PC-3 (cell line): ENCODE data around the gene PIK3R3. TPM values are rescaled to one million over a fixed set of nuclear protein-coding genes. Genes with fewer than 3 reads are reported as not detected.
"Not testable (repeated sequence)": the region's sequence is repeated elsewhere in the genome, so short reads cannot be mapped to it uniquely, and the experiment has no call there.

Experiments used
- ATAC-seq: fragments of 200-7000 bp; cut with Tn5 transposase; 2 replicates; pipeline ENCODE4 v1.9.1; 2020; ENCODE audit warnings: mild to moderate bottlenecking, moderate library complexity
- BruUV-seq: library from RNA; stranded (reverse); fragments of 400-500 nt; replicated peaks from 2 replicates; lab custom pipeline; 2021; lab: Mats Ljungman, UMichigan
- CTCF ChIA-PET: fragments of 300-600 bp; sonication (Branson Sonifier 250); formaldehyde crosslinking; loops from one replicate; lab custom pipeline; 2022; ENCODE audit warnings: antibody characterized with exemption; lab: Charles Lee
- POLR2A ChIA-PET: fragments of 300-600 bp; sonication (Branson Sonifier 250); formaldehyde crosslinking; loops from one replicate; lab custom pipeline; 2022; ENCODE audit warnings: antibody characterized with exemption; ENCODE audit not compliant: unreplicated experiment; lab: Charles Lee
- DNase-seq: peaks from one replicate; pipeline ENCODE4 v3.0.0-alpha.2; 2015
- H2AFZ ChIP-seq: fragments of 300-600 bp; sonication (generic); 2 replicates; pipeline ENCODE4 v1.6.0; 2016; ENCODE audit warnings: antibody characterized with exemption, low read length
- H3F3A ChIP-seq: fragments of 300-600 bp; sonication (generic); one replicate; pipeline ENCODE4 v1.6.0; 2017; ENCODE audit warnings: antibody characterized with exemption, low read length, control low read depth, mild to moderate bottlenecking; ENCODE audit not compliant: unreplicated experiment
- H3K27ac ChIP-seq: fragments of 300-600 bp; sonication (generic); 2 replicates; pipeline ENCODE4 v1.5.1; 2016; ENCODE audit warnings: mild to moderate bottlenecking, low read length
- H3K27me3 ChIP-seq: fragments of 300-600 bp; sonication (generic); 2 replicates; pipeline ENCODE4 v1.6.1; 2016; ENCODE audit warnings: low read length, mixed read lengths
- H3K36me3 ChIP-seq: fragments of 300-600 bp; sonication (generic); 2 replicates; pipeline ENCODE4 v1.6.1; 2016; ENCODE audit warnings: low read depth, mixed run types, low read length, mixed read lengths
- H3K4me1 ChIP-seq: fragments of 300-600 bp; sonication (generic); 2 replicates; pipeline ENCODE4 v1.5.1; 2016; ENCODE audit warnings: low read length; ENCODE audit not compliant: insufficient read depth
- H3K4me2 ChIP-seq: fragments of 300-600 bp; sonication (generic); 2 replicates; pipeline ENCODE4 v1.6.0; 2016; ENCODE audit warnings: low read length
- H3K4me3 ChIP-seq: fragments of 300-600 bp; sonication (generic); 2 replicates; pipeline ENCODE4 v1.5.1; 2016; ENCODE audit warnings: mild to moderate bottlenecking, low read length, mixed read lengths
- H3K79me2 ChIP-seq: fragments of 300-600 bp; sonication (generic); 2 replicates; pipeline ENCODE4 v1.6.1; 2017; ENCODE audit warnings: low read length, mixed read lengths
- H3K9ac ChIP-seq: fragments of 300-600 bp; sonication (generic); 2 replicates; pipeline ENCODE4 v1.6.0; 2016; ENCODE audit warnings: mild to moderate bottlenecking, low read length
- H3K9me2 ChIP-seq: fragments of 300-600 bp; sonication (generic); replicated peaks from 2 replicates; pipeline ENCODE4 v1.6.1; 2016; ENCODE audit warnings: mixed run types, low read length, mixed read lengths
- H3K9me3 ChIP-seq: fragments of 300-600 bp; sonication (generic); 2 replicates; pipeline ENCODE4 v1.6.1; 2016; ENCODE audit warnings: low read length, mixed read lengths
- H4K20me1 ChIP-seq: fragments of 300-600 bp; sonication (generic); 2 replicates; pipeline ENCODE4 v1.6.1; 2016; ENCODE audit warnings: low read length, mixed read lengths
- EZH2 ChIP-seq: fragments of 300-600 bp; sonication (generic); IDR thresholded peaks from one replicate; pipeline ENCODE4 v1.6.1; 2017; ENCODE audit warnings: antibody characterized with exemption, mild to moderate bottlenecking, low read length; ENCODE audit not compliant: unreplicated experiment
- EZH2phosphoT487 ChIP-seq: fragments of 300-600 bp; sonication (generic); IDR thresholded peaks from 2 replicates; pipeline ENCODE4 v1.6.1; 2018; ENCODE audit warnings: mild to moderate bottlenecking, antibody characterized with exemption, low read length, borderline replicate concordance
- intact Hi-C: fragments of 100-400 bp; cut with micrococcal nuclease; formaldehyde crosslinking; loops from 2 replicates; pipeline ENCODE4 v1.9.0; 2023
- total RNA-seq: library from RNA; depleted of rRNA; stranded (reverse); fragments of >200 nt; gene quantifications from 2 replicates; pipeline ENCODE4 v1.2.3, GENCODE V29; 2014
- TF ChIP-seq, protein P1 (sequence below): fragments of 300-600 bp; sonication (generic); conservative IDR thresholded peaks from 2 replicates; pipeline ENCODE4 v1.5.1; 2017; ENCODE audit warnings: antibody characterized with exemption, low read depth, mild to moderate bottlenecking, low read length

Gene PIK3R3
- total RNA-seq, 1 experiment from 2014 or later: 17.7 TPM

DNA sequence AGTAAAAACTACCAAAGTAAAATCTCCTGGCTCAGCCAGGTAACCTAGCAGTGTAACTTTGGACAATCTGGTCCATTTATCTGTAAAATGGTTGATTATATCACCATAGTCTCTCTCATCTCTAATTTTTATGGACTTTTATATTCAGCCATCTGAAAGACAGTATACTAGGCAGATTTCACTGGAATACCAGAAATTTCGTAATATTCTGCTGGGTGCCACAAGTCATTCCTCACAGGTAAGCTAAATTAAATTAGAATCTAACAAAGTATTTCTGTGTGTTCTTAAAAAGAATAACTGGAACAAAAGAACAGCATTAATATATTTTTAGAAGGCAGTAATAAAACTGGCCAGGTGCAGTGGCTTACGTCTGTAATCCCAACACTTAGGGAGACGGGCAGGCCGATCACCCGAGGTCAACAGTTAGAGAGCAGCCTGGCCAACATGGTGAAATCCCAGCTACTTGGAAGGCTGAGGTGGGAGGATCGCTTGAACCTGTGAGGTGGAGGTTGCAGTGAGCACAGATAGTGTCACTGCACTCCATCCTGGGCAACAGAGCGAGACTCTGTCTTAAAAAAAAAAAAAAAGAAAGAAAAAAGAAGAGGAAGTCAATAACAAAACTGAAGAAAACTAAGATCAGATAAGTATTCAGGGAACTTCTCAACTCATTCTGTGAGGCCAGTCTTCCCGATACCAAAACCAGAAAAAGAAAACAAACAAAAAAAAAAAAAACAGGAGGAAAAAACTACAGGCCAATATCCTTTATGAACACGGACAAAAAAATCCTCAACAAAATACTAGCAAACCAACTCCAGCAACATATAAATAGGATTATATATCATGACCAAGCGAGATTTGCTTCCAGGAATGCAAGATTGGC is 35.9 kb downstream of the PIK3R3 start:
- POLR2A ChIA-PET: no interaction called here

DNA sequence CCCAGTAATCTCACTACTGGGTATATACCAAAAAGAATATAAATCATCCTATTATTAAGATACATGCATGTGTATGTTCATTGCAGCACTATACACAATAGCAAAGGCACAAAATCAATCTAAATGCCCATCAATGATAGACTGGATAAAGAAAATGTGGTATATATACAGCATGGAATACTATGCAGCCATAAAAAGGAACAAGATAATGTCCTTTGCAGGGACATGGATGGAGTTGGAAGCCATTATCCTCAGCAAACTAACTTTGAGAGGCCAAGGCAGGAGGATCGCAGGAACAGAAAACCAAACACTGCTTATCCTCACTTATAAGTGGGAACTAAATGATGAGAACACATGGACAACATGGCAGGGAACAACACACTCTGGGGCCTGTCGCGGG is 37.3 kb downstream of the PIK3R3 start:
- H3K4me3 ChIP-seq, H3K9me3 ChIP-seq, ATAC-seq, BruUV-seq, H3K4me2 ChIP-seq, H3K27me3 ChIP-seq, H3K27ac ChIP-seq, POLR2A ChIA-PET, intact Hi-C loops, H3K9me2 ChIP-seq, H4K20me1 ChIP-seq, H3K4me1 ChIP-seq, H3K9ac ChIP-seq, DNase-seq, H3F3A ChIP-seq, H3K36me3 ChIP-seq, CTCF ChIA-PET, H2AFZ ChIP-seq: not testable (repeated sequence)
- H3K79me2 ChIP-seq: peaks cover 35% of the 10 kb centered on the region

More for the DNA sequence above, 35.9 kb downstream of the PIK3R3 start:
- peaks cover 33% of the 10 kb centered on the region for H3K79me2 ChIP-seq
- no peak overlapping the region for H3K4me2 ChIP-seq
- H3K9ac ChIP-seq: no peak overlapping the region
- no peaks in the 10 kb centered on the region for H3K9me3 ChIP-seq
- no peaks in the 10 kb centered on the region for H3K27me3 ChIP-seq
- DNase-seq (no peak), ATAC-seq (no peak)
- H3K27ac ChIP-seq: no peak overlapping the region
- H2AFZ ChIP-seq: no peak overlapping the region
- H3K4me3 ChIP-seq: no peak overlapping the region
- intact Hi-C loops: no loop called here
- CTCF ChIA-PET: no interaction called here
- no TSS peak for BruUV-seq
- no peaks in the 10 kb centered on the region for H4K20me1 ChIP-seq
- H3K4me1 ChIP-seq: no peaks in the 10 kb centered on the region
- no peak for TF ChIP-seq EZH2phosphoT487
- TF ChIP-seq, protein P1, sequence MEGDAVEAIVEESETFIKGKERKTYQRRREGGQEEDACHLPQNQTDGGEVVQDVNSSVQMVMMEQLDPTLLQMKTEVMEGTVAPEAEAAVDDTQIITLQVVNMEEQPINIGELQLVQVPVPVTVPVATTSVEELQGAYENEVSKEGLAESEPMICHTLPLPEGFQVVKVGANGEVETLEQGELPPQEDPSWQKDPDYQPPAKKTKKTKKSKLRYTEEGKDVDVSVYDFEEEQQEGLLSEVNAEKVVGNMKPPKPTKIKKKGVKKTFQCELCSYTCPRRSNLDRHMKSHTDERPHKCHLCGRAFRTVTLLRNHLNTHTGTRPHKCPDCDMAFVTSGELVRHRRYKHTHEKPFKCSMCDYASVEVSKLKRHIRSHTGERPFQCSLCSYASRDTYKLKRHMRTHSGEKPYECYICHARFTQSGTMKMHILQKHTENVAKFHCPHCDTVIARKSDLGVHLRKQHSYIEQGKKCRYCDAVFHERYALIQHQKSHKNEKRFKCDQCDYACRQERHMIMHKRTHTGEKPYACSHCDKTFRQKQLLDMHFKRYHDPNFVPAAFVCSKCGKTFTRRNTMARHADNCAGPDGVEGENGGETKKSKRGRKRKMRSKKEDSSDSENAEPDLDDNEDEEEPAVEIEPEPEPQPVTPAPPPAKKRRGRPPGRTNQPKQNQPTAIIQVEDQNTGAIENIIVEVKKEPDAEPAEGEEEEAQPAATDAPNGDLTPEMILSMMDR: no peak
- TF ChIP-seq EZH2: no peak
- H3K36me3 ChIP-seq: no peaks in the 10 kb centered on the region
- no peaks in the 10 kb centered on the region for H3K9me2 ChIP-seq
- no peaks in the 10 kb centered on the region for H3F3A ChIP-seq

DNA sequence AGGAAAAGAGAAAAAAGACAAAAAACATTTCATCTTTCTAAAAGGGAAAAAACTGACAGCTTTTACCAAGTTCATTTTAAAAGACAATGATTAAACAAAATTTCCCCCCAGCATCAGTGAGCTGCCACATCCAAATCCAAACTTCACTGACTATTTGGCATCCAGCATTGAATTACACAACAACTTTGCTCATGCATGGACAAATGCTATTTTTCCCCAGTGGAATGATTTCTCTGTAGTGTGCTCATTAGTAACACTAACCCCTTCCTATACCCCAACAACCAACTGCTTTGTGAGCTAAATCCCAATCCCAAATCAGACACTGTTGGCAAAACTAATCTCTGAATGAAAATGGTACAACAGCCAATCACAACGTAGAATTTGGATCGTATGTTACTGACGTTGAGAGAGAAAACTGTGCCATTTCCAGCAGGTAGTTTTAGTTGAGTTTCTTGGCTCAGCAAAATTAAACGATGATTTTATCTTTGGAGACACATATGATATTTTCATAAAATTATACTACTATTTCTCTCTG is 37.9 kb downstream of the PIK3R3 start:
- ChIA-PET CTCF (no interaction called here), POLR2A (no interaction called here)
- ATAC-seq (no peak), DNase-seq (no peak)
- Histone ChIP-seq H3K9me2 (no peaks in the 10 kb centered on the region), H3K27ac (no peak overlapping the region), H3K79me2 (peaks cover 35% of the 10 kb centered on the region), H3K4me2 (no peak overlapping the region), H3K27me3 (no peaks in the 10 kb centered on the region), H3K4me1 (no peaks in the 10 kb centered on the region), H3K9me3 (no peaks in the 10 kb centered on the region), H3K9ac (no peak overlapping the region), H2AFZ (no peak overlapping the region), H3K36me3 (no peaks in the 10 kb centered on the region), H3K4me3 (no peak overlapping the region), H3F3A (no peaks in the 10 kb centered on the region), H4K20me1 (no peaks in the 10 kb centered on the region)
- no peak for TF ChIP-seq EZH2
- TF ChIP-seq, protein P1: no peak
- TF ChIP-seq EZH2phosphoT487: no peak
- intact Hi-C loops: no loop called here
- BruUV-seq: no TSS peak

DNA sequence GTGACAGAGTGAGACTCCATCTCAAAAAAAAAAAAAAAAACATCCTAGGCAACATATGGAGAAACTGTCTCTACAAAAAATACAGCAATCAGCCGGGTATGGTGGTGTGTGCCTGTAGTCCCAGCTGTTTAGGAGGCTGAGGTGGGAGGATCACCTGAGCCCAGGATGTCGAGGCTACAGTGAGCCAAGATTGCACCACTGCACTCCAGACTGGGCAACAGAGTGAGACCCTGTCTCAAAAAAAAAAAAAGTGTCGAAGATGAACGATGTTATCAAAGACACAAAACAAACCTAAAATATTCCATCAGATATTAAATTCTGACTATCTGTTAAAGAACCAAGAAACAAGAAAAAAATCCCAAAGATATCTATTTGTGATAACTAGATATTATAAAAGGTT is 38.6 kb downstream of the PIK3R3 start:
- H3K4me2 ChIP-seq, CTCF ChIA-PET, H4K20me1 ChIP-seq, POLR2A ChIA-PET, H3K4me1 ChIP-seq, H3K27ac ChIP-seq, H3K9me3 ChIP-seq, H3F3A ChIP-seq, BruUV-seq, H3K4me3 ChIP-seq, intact Hi-C loops, H2AFZ ChIP-seq, ATAC-seq, H3K36me3 ChIP-seq, H3K27me3 ChIP-seq, H3K9me2 ChIP-seq, H3K9ac ChIP-seq, DNase-seq: not testable (repeated sequence)
- H3K79me2 ChIP-seq: peaks cover 36% of the 10 kb centered on the region
